ENCODE data around the gene PRKCB.
"Not testable (repeated sequence)": the region's sequence is repeated elsewhere in the genome, so short reads cannot be mapped to it uniquely, and the experiment has no call there.

PRKCB gene

DNA sequence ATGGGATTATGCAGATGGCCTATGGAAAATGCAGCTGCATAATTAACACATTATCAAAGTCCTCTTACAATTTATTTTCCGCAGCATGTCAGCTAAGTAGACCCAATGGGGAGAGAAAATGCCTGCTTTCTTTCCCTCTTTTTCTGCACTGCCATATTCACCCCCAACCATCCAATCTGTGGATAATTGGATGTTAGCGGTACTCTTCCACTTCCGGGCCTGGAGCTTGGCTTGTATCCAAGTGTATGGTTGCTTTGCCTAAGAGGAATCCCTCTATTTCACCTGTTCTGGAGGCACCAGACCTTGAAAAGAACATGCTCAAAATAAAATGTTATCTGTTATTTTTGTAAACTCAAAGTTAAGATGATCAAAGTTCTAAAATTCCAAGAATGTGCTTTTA, 379.2 kb downstream of the PRKCB start:
- DNase-seq = no peak

DNA sequence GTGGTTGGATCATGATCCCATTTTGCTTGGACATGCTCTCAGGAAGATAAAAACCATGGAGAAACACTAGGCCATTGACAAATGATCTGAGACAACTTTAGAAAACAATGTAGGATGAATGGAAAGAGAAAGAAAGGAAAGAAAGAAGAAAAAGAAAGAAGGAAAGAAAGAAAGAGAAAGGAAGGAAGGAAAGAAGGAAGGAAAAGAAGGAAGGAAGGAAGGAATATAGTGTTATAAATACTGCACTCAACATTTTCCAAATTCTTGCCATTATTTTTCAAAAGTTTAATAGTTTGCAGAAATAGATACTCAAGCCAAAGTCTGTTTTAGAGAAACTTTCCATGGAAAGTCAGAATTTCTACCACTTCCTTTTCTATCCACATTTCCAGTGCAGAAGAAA, 381.2 kb downstream of the PRKCB start:
- DNase-seq = no peak

DNA sequence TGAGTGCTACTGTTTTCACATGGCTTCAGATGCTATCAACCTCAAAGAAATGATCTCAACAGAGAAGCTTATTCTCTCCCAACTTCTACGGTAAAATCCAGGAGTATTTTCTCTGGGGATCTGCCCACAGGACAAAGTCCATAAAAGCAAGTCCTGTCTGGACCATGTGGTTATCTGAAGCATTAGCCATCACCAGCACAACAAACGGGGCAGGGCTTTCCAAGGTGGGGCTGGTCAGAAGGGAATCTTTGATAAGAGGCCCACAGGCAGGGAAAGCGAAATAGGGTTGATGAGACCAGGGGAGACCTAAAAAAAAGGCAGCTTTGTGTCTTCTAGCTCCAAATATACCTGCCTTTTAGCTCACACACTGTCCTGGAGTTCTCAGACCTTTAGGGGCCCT, 381.7 kb downstream of the PRKCB start:
- DNase-seq = no peak

DNA sequence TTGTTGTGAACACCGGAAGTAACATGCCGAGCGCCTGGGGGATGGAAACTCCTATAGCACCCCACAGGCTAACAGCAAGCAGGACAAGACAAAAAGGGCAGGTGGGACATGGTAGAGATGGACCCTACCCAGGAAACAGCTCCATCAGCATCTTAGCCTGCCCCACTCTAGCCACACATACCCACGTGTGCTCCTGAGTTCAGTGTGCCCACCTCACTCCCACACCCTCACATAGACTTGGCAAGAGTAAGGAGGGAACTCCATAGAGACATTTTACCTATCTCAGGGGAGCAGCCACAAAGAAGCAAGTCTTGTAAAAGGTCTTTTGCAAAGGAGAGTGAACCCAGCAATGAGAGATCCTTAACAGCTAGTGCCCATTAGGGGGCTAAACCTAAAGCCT, 382.5 kb downstream of the PRKCB start:
- DNase-seq = no peak

DNA sequence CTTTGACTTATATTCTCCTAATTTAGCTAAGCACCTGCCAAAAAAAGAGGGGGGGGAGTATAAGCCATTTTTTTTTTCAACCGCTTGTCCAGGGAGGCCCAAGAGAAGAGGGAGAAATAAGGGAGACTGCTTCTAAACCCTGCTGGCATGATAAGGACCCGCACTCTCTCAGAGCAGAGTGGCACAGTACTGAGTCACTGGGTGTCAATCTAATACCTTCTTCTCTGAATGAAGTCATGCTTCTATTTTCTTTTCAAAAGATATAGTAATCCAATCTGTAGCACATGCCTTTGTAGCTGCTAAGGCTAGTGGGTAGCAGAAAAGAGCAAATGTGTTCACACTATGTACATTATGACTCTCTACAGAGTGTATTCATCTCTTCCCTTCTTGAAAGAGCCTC, 385.4 kb downstream of the PRKCB start:
- DNase-seq = no peak

DNA sequence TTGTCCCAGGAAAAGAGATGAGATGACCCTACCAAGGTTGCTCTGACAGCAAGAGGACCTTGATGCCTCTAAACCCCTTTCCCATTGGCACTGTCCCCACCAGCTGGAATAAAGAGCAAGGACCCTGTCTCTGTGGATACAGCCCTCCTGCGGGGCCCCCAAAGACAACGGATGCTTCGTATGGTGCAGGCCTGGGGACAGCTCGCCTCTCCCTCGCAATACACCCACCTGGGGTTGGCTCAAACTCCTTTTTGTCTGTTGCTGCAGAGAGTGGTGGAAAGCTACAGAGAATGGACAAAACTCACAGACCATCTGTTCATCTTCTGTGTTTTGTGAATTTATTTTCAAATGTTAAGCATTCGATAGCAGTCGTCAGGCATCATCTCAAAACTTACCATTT, 392.7 kb downstream of the PRKCB start:
- no peak for DNase-seq

DNA sequence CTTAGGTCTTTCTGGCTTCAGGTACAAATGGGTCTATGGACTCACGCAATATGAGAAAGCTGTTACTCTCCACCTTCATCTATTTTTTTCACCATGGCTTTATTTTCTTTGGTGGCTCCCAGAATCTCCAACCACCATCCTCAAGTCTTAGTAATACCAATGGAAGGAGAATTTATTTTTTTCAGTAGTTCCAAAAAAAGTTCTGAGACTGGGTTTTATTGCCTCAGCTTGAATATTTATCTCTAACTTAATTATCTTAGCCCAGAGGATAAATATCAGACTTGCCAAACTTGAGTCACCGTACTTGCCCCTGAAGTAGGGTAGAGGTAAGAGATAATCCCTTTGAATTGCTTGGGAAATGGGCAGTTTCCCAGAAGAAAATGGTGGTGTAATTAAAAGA, 397.2 kb downstream of the PRKCB start:
- DNase-seq = no peak

DNA sequence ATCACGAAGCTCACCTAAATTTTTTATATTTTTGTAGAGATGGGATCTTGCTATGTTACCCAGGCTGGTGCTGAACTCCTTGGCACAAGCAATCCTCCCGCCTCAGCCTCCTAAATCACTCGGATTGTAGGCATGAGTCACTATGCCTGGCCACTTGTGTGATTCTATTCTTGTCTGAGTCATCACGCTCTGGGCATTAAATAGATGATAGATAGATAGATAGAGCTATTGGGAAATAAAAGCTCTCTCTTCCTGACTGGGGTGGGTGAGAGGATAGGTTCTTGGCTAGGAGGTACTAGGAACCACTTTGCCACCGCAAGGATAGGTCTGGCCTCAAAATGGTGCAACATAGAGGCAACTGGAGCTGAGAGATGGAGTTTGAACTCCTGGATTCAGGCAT, 399.0 kb downstream of the PRKCB start:
- no peak for DNase-seq

DNA sequence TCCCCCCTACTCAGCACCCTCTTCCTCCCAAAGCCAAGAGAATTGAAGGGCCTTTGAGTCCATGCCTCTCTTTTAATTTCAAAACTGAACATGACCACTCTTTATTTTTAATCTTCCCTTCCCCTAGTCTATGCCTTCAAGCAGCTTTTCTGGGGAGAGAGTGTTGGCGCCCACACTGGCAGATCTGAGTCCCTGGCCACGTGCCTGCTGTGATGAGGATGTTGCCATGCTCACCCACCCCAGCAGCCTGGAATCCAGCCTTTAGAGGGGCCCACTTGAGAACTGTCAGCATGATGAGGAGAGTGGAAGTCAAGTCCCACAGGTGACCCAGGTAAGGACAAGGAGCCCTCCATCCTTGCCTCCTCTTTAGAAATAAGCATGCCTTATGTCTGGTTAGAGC, 400.0 kb downstream of the PRKCB start:
- DNase-seq = no peak

DNA sequence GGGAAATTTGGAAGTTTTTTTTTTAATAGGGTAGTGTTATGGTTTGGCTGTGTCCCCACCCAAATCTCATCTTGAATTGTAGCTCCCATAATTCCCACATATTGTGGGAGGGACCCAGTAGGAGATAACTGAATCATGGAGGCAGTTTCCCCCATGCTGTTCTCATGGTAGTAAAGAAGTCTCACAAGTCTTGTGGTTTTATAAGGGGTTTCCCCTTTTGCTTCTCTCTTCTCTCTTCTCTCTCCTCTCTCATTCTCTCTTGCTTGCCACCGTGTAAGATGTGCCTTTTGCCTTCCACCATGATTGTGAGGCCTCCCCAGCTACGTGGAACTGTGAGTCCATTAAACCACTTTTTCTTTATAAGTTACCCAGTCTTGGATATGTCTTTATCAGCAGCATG, 403.1 kb downstream of the PRKCB start:
- DNase-seq = not testable (repeated sequence)

DNA sequence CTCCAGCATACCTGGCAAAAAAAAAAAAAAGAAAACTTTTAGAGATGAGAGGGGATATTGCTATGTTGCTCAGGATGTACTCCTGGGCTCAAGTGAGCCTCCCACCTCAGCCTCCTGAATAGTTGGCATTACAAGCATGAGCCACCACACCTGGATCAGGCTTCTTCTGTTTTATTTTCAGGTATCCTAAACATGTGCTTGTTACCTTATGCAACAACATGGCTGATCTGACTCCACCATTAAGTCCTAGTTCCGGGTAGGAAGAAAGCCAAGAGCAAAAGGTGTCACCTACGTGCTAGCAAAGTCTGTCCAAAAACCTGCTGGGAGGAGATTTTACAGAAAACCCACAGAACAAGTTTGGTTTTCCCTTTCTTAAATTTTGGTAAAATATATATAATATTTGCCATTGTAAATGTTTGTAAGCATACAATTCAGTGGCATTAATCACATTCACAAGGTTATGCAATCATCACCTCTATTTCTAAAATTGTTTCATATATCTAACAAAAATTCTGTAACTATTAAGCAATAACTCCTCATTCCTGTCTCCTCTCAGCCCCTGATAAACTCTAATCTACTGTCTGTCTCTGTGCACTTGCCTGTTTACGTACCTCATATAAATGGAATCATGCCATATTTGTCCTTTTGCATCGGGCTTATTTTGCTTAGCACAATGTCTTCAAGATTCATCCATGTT, 411.3 kb downstream of the PRKCB start:
- no peak for DNase-seq

DNA sequence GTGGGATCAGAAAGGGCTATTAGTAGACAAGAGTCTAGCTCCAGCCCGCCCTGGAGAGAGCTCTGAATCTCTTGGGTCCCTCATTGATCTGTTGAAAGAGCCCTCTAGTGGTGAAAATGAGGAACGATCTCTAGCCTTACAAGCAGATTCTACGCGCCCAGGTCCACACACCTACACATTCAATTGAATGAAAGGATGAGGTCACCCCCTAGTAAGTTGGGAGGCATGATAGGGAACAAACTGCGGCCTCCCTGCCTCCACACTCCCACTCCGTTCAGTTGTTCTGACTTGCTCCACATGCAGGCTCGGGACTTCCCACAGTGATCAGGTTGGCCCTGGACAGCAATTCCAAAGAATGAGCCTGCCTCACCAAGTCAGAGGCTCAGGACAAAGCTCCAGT, 417.4 kb downstream of the PRKCB start:
- DNase-seq = peak in 43 of 56 donors; percentile 2 to 64 (median 21)

DNA sequence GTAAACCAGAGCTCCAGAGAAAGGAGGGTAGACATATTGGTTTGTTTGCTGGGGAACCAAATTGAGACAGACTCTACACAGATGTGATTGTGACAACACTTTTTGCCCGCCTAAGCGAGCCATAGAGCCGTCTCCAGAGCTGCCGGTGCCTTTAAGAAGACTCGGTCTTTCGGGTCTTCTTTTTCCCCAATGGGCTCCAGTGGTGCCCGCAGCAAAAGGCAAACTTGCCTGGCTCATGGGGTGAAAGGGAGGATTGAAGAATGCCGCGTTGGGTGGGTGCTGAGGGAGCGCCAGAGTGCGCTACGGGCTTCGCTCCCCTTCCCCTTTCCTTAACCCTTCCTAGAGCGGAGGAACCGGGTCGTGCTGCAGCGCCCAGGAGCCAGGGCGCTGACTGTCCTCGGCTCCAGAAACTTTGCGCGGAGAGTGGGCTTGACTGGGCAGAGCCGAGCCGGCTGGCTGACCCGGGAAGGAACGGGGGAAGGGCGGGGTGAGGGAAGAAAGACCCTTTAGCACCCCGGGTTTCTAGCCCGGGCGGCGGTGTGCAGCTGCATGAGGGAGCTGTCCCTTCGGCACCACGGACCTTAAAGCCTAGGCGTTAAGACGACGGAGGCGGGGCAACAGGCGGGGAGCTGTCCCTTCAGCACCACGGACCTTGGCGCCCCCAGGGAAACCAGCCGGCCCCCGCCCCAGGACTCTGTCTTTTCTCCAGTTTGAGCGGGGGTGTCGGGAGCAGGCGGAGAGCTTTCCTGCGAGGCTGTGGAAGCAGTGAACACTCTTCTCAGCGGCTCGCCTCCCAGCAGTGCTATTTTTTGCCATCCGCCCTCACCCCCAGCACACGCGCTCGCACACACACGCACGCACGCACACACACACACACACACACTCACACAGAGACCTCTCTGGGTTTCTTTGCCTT, 419.9 kb downstream of the PRKCB start, which contains the start of gene CACNG3:
Gene CACNG3, plus strand, starts transcription at position 880 of the 916 bp plus-strand sequence. CDS start 420 bp downstream, outside the sequence.
- DNase-seq = peak in 50 of 56 donors; percentile 1 to 81 (median 44)

DNA sequence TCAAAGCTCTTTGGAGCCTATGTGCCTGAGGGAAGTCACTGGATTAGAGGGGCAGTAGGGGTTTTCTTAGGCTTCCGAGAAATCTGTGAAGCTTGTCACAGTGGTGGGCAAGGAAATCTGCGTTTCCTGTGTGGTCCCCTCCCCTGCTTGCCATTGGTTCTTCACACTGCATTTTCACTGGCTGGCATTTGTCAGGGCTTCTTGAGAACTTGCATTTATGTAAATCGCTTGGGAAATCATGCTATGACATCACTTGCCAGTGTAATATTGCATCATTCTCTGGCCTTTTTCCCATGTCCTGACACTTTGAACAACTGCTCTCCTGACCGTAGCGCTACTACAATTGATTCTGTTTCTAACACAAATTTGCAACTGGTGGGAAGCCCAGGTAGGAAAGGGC, 422.2 kb downstream of the PRKCB start:
- peak in 26 of 56 donors; percentile 1 to 57 (median 11) for DNase-seq

DNA sequence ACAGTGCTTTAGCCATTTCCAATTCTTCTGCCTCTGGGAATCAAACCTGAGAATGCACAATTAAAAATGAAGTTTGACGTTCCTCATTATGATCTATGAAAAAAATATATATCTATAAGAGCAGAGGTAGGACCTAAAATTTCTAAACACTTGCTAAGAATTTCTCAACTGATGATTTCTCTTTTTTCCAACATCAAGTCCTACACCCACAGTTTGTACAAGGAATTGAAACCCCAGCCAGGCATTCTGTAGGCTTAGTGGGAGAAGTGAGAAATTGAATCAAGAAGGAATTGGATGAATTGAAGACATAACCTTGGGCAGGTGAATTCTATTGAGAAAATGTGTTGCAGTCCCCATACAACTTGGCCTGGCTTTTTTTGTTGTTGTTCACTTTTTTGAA, 423.0 kb downstream of the PRKCB start:
- no peak for DNase-seq

DNA sequence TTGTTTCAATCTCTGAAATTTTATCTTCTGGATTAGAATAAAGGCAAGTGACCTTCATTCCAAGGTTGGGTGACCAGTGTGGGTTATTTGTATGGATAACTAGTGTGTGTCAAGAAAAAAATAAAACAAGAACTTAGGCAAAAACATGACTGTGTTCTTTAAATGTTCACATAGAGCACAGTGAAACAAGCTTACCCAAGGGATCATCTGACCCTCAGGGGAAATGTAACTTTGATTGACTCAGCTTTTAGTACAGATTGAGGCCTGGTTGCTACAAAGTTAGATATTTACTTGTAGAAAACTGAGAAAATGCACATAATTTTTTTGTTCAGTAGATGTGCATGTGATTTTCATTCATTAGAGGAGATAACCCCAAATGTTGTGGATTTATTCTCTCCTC, 427.0 kb downstream of the PRKCB start:
- no peak for DNase-seq

Measured in nucleus accumbens (tissue), 56 donors.